HepG2 (cell line): ENCODE results near the gene ATP5F1E. TPM values are rescaled to one million over a fixed set of nuclear protein-coding genes. Genes with fewer than 3 reads are reported as not detected.
A peak's percentile ranks its signal among the peaks of the same experiment; 100 is the strongest.

ENCODE experiments used
- ATAC-seq: fragments of 200-7000 bp; cut with Tn5 transposase; 3 replicates; pipeline ENCODE4 v1.9.1; 2020; ENCODE audit warnings: mild to moderate bottlenecking, moderate library complexity
- BruUV-seq: library from RNA; stranded (reverse); fragments of 400-500 nt; replicated peaks from 2 replicates; lab custom pipeline; 2021; lab: Mats Ljungman, UMichigan
- CTCF ChIA-PET: fragments of 300-600 bp; formaldehyde crosslinking; extraction: SDS; loops from one replicate; lab custom pipeline; 2021; ENCODE audit warnings: low total read pairs, inconsistent platforms, low intra/inter-chr PET ratio; lab: Yijun Ruan, JAX
- POLR2A ChIA-PET: fragments of 350-600 bp; sonication (Branson Sonifier 250); formaldehyde crosslinking; loops from one replicate; lab custom pipeline; 2020; ENCODE audit warnings: antibody characterized with exemption, inconsistent platforms; lab: Yijun Ruan, JAX
- DNase-seq: peaks from one replicate; pipeline ENCODE4 v3.0.0-alpha.2; 2015; ENCODE audit warnings: low spot score
- FAIRE-seq: peaks from 3 replicates; lab custom pipeline; 2011; peaks lifted over from hg19 to GRCh38; lab: Jason Lieb, UNC
- H2AFZ ChIP-seq: one replicate; pipeline ENCODE4 v1.6.1; 2011; ENCODE audit warnings: low read length, inconsistent platforms
- H3K27ac ChIP-seq: fragments of 300-600 bp; 3 replicates; pipeline ENCODE4 v1.8.0; 2011; ENCODE audit warnings: mixed run types, mild to moderate bottlenecking, mixed read lengths, low read length, inconsistent platforms; ENCODE audit not compliant: insufficient read depth; ENCODE audit errors: extremely low read length
- H3K27me3 ChIP-seq, 2 experiments: fragments of 200-600 bp in 1 of 2; 2 replicates in 1 of 2; 3 replicates in 1 of 2; pipeline versions ENCODE4 v1.6.0 to v1.8.0; 2011; ENCODE audit warnings: low read length in 2 of 2, mild to moderate bottlenecking in 2 of 2, moderate library complexity in 2 of 2, inconsistent platforms in 1 of 2; ENCODE audit not compliant: insufficient read depth in 2 of 2, control insufficient read depth in 1 of 2
- H3K36me3 ChIP-seq, 2 experiments: fragments of 200-600 bp in 1 of 2; replicated peaks in 1 of 2; 2 replicates in 1 of 2; 3 replicates in 1 of 2; pipeline versions ENCODE4 v1.5.1 to v1.8.0; 2011; ENCODE audit warnings: low read length in 2 of 2, inconsistent platforms in 1 of 2; ENCODE audit not compliant: insufficient read depth in 2 of 2, control insufficient read depth in 1 of 2
- H3K4me1 ChIP-seq: 2 replicates; pipeline ENCODE4 v1.5.1; 2012; ENCODE audit warnings: low read length, inconsistent platforms; ENCODE audit not compliant: insufficient read depth
- H3K4me2 ChIP-seq: 2 replicates; pipeline ENCODE4 v1.6.0; 2011; ENCODE audit warnings: low read depth, low read length, inconsistent platforms
- H3K4me3 ChIP-seq, 3 experiments: fragments of 200-600 bp in 1 of 3; sonication (generic), shearing (Covaris generic) in 1 of 3; replicated peaks in 1 of 3; 2 replicates each; pipeline ENCODE4 v1.5.1; 2011 to 2016; ENCODE audit warnings: low read length in 3 of 3, inconsistent platforms in 2 of 3, low read depth in 2 of 3, mild to moderate bottlenecking in 2 of 3, control low read depth in 1 of 3, mixed read lengths in 1 of 3; ENCODE audit not compliant: insufficient read depth in 1 of 3
- H3K79me2 ChIP-seq: one replicate; pipeline ENCODE4 v1.6.1; 2011; ENCODE audit warnings: low read length, inconsistent platforms; ENCODE audit not compliant: insufficient read depth
- H3K9ac ChIP-seq: 2 replicates; pipeline ENCODE4 v1.6.0; 2011; ENCODE audit warnings: mild to moderate bottlenecking, low read depth, low read length, inconsistent platforms; ENCODE audit not compliant: insufficient read depth
- H3K9me3 ChIP-seq: 2 replicates; pipeline ENCODE4 v1.5.1; 2012; ENCODE audit warnings: mild to moderate bottlenecking, low read length
- H4K20me1 ChIP-seq: 2 replicates; pipeline ENCODE4 v1.6.0; 2011; ENCODE audit warnings: inconsistent platforms, mild to moderate bottlenecking, low read length, moderate library complexity; ENCODE audit not compliant: insufficient read depth
- ATAD3A ChIP-seq: sonication (generic); formaldehyde crosslinking; IDR thresholded peaks from 2 replicates; pipeline ENCODE4 v1.4.0; 2020; ENCODE audit warnings: missing genetic modification reagents
- BCL6 ChIP-seq: IDR thresholded peaks from 2 replicates; pipeline ENCODE4 v1.6.1; 2016; ENCODE audit warnings: missing genetic modification reagents, missing compliant biosample characterization
- ESRRA ChIP-seq: sonication (generic); formaldehyde crosslinking; IDR thresholded peaks from 2 replicates; pipeline ENCODE4 v1.5.1; 2020; ENCODE audit warnings: mild to moderate bottlenecking, low read depth, missing genetic modification reagents
- NR2C2 ChIP-seq: sonication (generic); formaldehyde crosslinking; IDR thresholded peaks from 2 replicates; pipeline ENCODE4 v1.4.0; 2020; ENCODE audit warnings: missing genetic modification reagents, mild to moderate bottlenecking, moderate library complexity, borderline replicate concordance
- SMAD3 ChIP-seq: sonication (generic); formaldehyde crosslinking; IDR thresholded peaks from 2 replicates; pipeline ENCODE4 v1.4.0; 2020; ENCODE audit warnings: missing genetic modification reagents
- SMC3 ChIP-seq: IDR thresholded peaks from 2 replicates; pipeline ENCODE4 v1.6.1; 2011; ENCODE audit warnings: low read length, improper control_type of control experiment
- SNAI1 ChIP-seq: sonication (generic); formaldehyde crosslinking; IDR thresholded peaks from 2 replicates; pipeline ENCODE4 v1.5.0; 2020; ENCODE audit warnings: mild to moderate bottlenecking, missing genetic modification reagents, borderline replicate concordance
- SP5 ChIP-seq: IDR thresholded peaks from 2 replicates; pipeline ENCODE4 v1.6.1; 2016; ENCODE audit warnings: low read depth, borderline replicate concordance
- SRSF1 ChIP-seq: fragments of 200-400 bp; formaldehyde crosslinking; optimal IDR thresholded peaks from 2 replicates; pipeline ENCODE3; 2017; ENCODE audit warnings: mild to moderate bottlenecking, low read depth, low read length, moderate library complexity
- TBX3 ChIP-seq: fragments of 450-650 bp; IDR thresholded peaks from 2 replicates; pipeline ENCODE4 v1.6.1; 2017; ENCODE audit warnings: antibody characterized with exemption, mild to moderate bottlenecking, inconsistent platforms, borderline replicate concordance
- TCF7 ChIP-seq: sonication (generic); IDR thresholded peaks from 2 replicates; pipeline ENCODE4 v1.6.1; 2016; ENCODE audit warnings: antibody characterized with exemption, low read depth
- WIZ ChIP-seq: sonication (generic); formaldehyde crosslinking; IDR thresholded peaks from 2 replicates; pipeline ENCODE4 v1.5.1; 2020; ENCODE audit warnings: mild to moderate bottlenecking, missing genetic modification reagents
- XRCC5 ChIP-seq: fragments of 200-400 bp; formaldehyde crosslinking; optimal IDR thresholded peaks from 2 replicates; pipeline ENCODE3; 2017; ENCODE audit warnings: mild to moderate bottlenecking, low read length
- ZFP62 ChIP-seq: sonication (generic); formaldehyde crosslinking; IDR thresholded peaks from 2 replicates; pipeline ENCODE4 v1.4.0; 2020; ENCODE audit warnings: missing genetic modification reagents
- ZFY ChIP-seq: sonication (generic); formaldehyde crosslinking; IDR thresholded peaks from 2 replicates; pipeline ENCODE4 v1.4.0; 2020; ENCODE audit warnings: missing genetic modification reagents
- ZNF383 ChIP-seq: sonication (generic); formaldehyde crosslinking; IDR thresholded peaks from 2 replicates; pipeline ENCODE4 v1.4.0; 2020; ENCODE audit warnings: missing genetic modification reagents, mild to moderate bottlenecking, borderline replicate concordance
- ZNF816 ChIP-seq: sonication (generic); formaldehyde crosslinking; IDR thresholded peaks from 2 replicates; pipeline ENCODE4 v1.8.0; 2022; ENCODE audit warnings: missing genetic modification reagents, mild to moderate bottlenecking, borderline replicate concordance
- whole genome bisulfite sequencing: methylation state at CpG from one replicate; pipeline ENCODE4 v1.1.6; 2017; ENCODE audit warnings: low lambda C conversion rate; 5-methylcytosine and 5-hydroxymethylcytosine counted together
- in situ Hi-C: cut with HindIII; loops from 2 replicates; pipeline ENCODE4 v1.10.0; 2017; ENCODE audit warnings: low pct_unique_long_range_greater_than_20kb; ENCODE audit not compliant: extremely low pct_ligation_motif_present
- intact Hi-C: fragments of 100-400 bp; cut with micrococcal nuclease; formaldehyde crosslinking; loops from one replicate; pipeline ENCODE4 v1.10.0; 2022; ENCODE audit not compliant: unreplicated experiment
- polyA plus RNA-seq, 8 experiments: library from polyadenylated mRNA; depleted of rRNA in 3 of 8; stranded (reverse) in 7 of 8; unstranded in 1 of 8; fragments of >200 nt; fragmentation: Illumina TruSeq in 4 of 8; extraction: Trizol in 4 of 8; gene quantifications; 2 replicates each; pipeline versions ENCODE4 v1.2.1 to v1.2.3, GENCODE V29; 2011 to 2016; ENCODE audit warnings: low read depth in 4 of 8, missing spikeins in 1 of 8, mixed read lengths in 1 of 8; ENCODE audit not compliant: insufficient read depth in 1 of 8
- total RNA-seq, 5 experiments: library from RNA; depleted of rRNA; stranded (reverse); fragments of >200 nt; fragmentation: Illumina TruSeq; extraction: Trizol; gene quantifications; 2 replicates each; pipeline ENCODE4 v1.2.3, GENCODE V29; 2016; ENCODE audit warnings: low read depth in 1 of 5
- TF ChIP-seq, protein P1 (sequence below): IDR thresholded peaks from 2 replicates; pipeline ENCODE4 v1.6.1; 2016; ENCODE audit warnings: control low read depth
- TF ChIP-seq, protein P2 (sequence below): IDR thresholded peaks from 2 replicates; pipeline ENCODE4 v1.6.1; 2016
- TF ChIP-seq, protein P3 (sequence below): IDR thresholded peaks from 2 replicates; pipeline ENCODE4 v1.4.0; 2020; ENCODE audit warnings: mild to moderate bottlenecking, missing genetic modification reagents

Gene ATP5F1E
- total and polyA plus RNA-seq, 2 of the 13 experiments (the other 11 are each of a cell fraction or from before 2014, with no cell fraction given), result 121 to 134 TPM

DNA sequence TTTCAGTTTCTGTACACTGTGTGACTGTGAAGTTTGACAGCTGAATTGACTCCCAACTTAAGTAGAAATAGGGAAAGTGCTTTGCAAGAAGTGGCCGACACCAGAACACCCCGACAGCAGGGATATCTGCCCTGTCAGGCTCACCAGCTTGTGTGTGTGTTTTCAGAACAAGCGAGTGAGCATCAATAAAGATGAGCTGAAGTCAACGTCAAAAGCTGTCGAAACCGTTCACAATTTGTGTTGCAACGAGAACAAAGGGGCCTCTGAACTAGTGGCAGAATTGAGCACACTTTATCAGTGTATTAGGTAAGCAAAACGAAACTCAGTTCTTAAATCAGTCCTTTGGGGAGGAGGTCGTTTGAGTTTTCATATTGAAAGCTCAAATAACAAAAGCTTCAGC, 40.4 kb downstream of the ATP5F1E start:
- intact Hi-C loops (loop anchor here (1.0 kb wide), 1 partner anchor 10 kb away; the partner anchor contains the start of gene NELFCD), in situ Hi-C loops (no loop called here)
- peak; percentile 71 for FAIRE-seq
- Histone ChIP-seq H3K27me3 (no peaks in the 10 kb centered on the region), H3K9ac (no peak overlapping the region), H3K36me3 (peaks cover 63 to 86% of the 10 kb centered on the region in 2 experiments), H3K4me1 (peaks cover 71% of the 10 kb centered on the region), H3K9me3 (no peaks in the 10 kb centered on the region), H3K27ac (peak overlapping the region; percentile 22), H3K79me2 (peaks cover 3% of the 10 kb centered on the region), H3K4me2 (no peak overlapping the region), H2AFZ (no peak overlapping the region), H3K4me3 (no peak overlapping the region), H4K20me1 (no peaks in the 10 kb centered on the region)
- WGBS, result 40% methylated on average over 9 of the region's 9 CpGs
- peak; percentile 21 for ATAC-seq
- ChIA-PET CTCF (no interaction called here), POLR2A (interaction anchor here (0.8 to 2.3 kb wide), 4 partner anchors 10 to 40 kb away, joined by 3 to 7 read pairs (median 6); partner anchors contain the start of gene ATP5F1E)
- DNase-seq, result peak; percentile 89
- BruUV-seq, result no TSS peak
- TF ChIP-seq ZNF816 (CRISPR knock-in tag), result no peak
- peak; percentile 39 for TF ChIP-seq XRCC5
- TF ChIP-seq ZFY (CRISPR knock-in tag), result no peak
- TF ChIP-seq NR2C2 (CRISPR knock-in tag), result no peak
- TF ChIP-seq SMC3, result 0 out of 2 replicates have a peak, but pooled peaks have one; percentile 25
- no peak for TF ChIP-seq SMAD3 (CRISPR knock-in tag)
- no peak for TF ChIP-seq WIZ (CRISPR knock-in tag)
- TF ChIP-seq ESRRA, result no peak
- TF ChIP-seq ZFP62 (CRISPR knock-in tag), result no peak
- TF ChIP-seq TBX3, result no peak
- TF ChIP-seq, protein P1, sequence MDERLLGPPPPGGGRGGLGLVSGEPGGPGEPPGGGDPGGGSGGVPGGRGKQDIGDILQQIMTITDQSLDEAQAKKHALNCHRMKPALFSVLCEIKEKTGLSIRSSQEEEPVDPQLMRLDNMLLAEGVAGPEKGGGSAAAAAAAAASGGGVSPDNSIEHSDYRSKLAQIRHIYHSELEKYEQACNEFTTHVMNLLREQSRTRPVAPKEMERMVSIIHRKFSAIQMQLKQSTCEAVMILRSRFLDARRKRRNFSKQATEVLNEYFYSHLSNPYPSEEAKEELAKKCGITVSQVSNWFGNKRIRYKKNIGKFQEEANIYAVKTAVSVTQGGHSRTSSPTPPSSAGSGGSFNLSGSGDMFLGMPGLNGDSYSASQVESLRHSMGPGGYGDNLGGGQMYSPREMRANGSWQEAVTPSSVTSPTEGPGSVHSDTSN (CRISPR knock-in tag), result no peak
- TF ChIP-seq, protein P2, sequence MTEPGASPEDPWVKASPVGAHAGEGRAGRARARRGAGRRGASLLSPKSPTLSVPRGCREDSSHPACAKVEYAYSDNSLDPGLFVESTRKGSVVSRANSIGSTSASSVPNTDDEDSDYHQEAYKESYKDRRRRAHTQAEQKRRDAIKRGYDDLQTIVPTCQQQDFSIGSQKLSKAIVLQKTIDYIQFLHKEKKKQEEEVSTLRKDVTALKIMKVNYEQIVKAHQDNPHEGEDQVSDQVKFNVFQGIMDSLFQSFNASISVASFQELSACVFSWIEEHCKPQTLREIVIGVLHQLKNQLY, result no peak
- no peak for TF ChIP-seq SNAI1
- no peak for TF ChIP-seq SP5 (CRISPR knock-in tag)
- TF ChIP-seq, protein P3, sequence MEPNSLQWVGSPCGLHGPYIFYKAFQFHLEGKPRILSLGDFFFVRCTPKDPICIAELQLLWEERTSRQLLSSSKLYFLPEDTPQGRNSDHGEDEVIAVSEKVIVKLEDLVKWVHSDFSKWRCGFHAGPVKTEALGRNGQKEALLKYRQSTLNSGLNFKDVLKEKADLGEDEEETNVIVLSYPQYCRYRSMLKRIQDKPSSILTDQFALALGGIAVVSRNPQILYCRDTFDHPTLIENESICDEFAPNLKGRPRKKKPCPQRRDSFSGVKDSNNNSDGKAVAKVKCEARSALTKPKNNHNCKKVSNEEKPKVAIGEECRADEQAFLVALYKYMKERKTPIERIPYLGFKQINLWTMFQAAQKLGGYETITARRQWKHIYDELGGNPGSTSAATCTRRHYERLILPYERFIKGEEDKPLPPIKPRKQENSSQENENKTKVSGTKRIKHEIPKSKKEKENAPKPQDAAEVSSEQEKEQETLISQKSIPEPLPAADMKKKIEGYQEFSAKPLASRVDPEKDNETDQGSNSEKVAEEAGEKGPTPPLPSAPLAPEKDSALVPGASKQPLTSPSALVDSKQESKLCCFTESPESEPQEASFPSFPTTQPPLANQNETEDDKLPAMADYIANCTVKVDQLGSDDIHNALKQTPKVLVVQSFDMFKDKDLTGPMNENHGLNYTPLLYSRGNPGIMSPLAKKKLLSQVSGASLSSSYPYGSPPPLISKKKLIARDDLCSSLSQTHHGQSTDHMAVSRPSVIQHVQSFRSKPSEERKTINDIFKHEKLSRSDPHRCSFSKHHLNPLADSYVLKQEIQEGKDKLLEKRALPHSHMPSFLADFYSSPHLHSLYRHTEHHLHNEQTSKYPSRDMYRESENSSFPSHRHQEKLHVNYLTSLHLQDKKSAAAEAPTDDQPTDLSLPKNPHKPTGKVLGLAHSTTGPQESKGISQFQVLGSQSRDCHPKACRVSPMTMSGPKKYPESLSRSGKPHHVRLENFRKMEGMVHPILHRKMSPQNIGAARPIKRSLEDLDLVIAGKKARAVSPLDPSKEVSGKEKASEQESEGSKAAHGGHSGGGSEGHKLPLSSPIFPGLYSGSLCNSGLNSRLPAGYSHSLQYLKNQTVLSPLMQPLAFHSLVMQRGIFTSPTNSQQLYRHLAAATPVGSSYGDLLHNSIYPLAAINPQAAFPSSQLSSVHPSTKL (CRISPR knock-in tag), result peak; percentile 41; the same call in 1 of the 2 replicates
- 0 out of 2 replicates have a peak, but pooled peaks have one; percentile 44 for TF ChIP-seq TCF7
- TF ChIP-seq BCL6 (CRISPR knock-in tag), result 0 out of 2 replicates have a peak, but pooled peaks have one; percentile 15
- no peak for TF ChIP-seq ATAD3A (CRISPR knock-in tag)
- TF ChIP-seq ZNF383 (CRISPR knock-in tag), result no peak
- TF ChIP-seq SRSF1, result no peak
